Omental fat pad (tissue), 4 donors: ENCODE results near the gene HDAC9. TPM values are rescaled to one million over a fixed set of nuclear protein-coding genes. Genes with fewer than 3 reads are reported as not detected.

Source experiments
- ATAC-seq: fragments of 150-250 bp; one replicate; pipeline ENCODE4 v1.9.1; 2016; ENCODE audit warnings: mild to moderate bottlenecking, moderate library complexity; ENCODE audit not compliant: low FRiP score
- DNase-seq: peaks from one replicate; pipeline ENCODE4 v3.0.0-alpha.2; 2019; ENCODE audit warnings: low spot score
- total RNA-seq, 4 donors: library from RNA; depleted of rRNA; stranded (reverse); fragments of >200 nt; gene quantifications; one replicate each; pipeline ENCODE4 v1.1.0, GENCODE V29; 2016
- TF ChIP-seq, protein P1 (sequence below), 3 donors: fragments of 450-650 bp; IDR thresholded peaks; one replicate each; pipeline ENCODE4 v1.5.1; 2016 to 2017; ENCODE audit warnings: antibody characterized with exemption in 3 of 3, mild to moderate bottlenecking in 3 of 3, moderate library complexity in 2 of 3

The HDAC9 gene
- total RNA-seq, 4 donors from 2014 or later = 15.6 to 51.5 (median 24.1) TPM

DNA sequence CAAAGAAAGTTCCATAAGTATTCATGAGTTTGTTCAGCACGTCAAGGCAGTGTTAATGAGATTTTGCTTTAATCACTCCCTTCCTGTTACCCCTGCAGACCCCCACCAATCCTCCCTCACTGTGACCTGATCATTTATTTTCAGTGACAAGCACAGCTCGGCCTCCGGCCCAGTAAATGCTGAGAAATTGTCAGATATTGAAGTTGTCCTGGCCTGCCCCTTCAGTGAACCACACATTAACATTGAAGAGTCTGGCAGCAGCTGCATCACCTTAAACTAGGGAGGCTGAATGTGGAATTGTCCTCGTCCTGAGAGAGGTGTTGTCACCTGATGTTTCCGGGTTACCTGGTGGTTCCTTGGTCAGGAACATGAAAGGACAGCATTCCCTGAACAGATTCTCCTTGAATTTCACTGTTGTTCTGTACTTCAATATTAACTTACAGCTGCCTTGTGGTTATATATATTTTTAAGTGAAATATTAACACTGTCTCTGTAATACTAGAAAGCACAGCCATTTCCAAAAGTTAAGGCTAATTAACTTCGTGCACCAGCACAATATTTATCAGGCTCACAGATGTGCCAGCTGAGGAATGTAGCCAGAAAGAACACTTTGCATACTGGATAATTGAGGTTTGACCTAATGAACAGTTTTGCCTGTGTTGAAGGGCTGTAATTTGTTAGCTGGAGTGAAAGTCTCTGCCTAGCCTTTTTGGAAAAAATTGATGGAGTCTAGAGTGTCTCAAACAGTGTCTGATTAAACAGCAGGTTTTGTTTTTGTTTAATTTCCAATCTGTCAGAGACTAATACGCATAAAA is 265.3 kb downstream of the HDAC9 start:
- TF ChIP-seq, protein P1, sequence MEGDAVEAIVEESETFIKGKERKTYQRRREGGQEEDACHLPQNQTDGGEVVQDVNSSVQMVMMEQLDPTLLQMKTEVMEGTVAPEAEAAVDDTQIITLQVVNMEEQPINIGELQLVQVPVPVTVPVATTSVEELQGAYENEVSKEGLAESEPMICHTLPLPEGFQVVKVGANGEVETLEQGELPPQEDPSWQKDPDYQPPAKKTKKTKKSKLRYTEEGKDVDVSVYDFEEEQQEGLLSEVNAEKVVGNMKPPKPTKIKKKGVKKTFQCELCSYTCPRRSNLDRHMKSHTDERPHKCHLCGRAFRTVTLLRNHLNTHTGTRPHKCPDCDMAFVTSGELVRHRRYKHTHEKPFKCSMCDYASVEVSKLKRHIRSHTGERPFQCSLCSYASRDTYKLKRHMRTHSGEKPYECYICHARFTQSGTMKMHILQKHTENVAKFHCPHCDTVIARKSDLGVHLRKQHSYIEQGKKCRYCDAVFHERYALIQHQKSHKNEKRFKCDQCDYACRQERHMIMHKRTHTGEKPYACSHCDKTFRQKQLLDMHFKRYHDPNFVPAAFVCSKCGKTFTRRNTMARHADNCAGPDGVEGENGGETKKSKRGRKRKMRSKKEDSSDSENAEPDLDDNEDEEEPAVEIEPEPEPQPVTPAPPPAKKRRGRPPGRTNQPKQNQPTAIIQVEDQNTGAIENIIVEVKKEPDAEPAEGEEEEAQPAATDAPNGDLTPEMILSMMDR (IDR thresholded peaks at IDR 0.05) = no peak
- no peak for ATAC-seq
- no peak for DNase-seq

DNA sequence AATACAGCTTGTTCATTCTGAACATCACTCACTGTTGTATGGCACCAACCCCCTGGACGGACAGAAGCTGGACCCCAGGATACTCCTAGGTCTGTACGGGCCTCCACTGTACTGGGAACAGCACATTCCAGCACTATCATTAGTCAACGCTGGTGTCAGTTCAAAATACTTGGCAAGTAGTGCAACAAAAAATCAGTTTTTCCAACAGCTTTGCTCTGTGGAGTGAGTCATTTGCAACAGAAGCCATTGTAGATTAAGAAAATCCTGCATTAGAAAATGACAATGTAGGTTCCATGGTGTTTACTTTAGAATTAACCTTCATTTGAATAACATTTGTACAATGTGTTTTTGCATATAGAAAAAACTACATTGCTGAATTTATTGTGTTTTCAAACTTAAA is 266.6 kb downstream of the HDAC9 start:
- DNase-seq (no peak), ATAC-seq (peak; percentile 57)
- TF ChIP-seq, protein P1 (IDR thresholded peaks at IDR 0.05) = no peak

DNA sequence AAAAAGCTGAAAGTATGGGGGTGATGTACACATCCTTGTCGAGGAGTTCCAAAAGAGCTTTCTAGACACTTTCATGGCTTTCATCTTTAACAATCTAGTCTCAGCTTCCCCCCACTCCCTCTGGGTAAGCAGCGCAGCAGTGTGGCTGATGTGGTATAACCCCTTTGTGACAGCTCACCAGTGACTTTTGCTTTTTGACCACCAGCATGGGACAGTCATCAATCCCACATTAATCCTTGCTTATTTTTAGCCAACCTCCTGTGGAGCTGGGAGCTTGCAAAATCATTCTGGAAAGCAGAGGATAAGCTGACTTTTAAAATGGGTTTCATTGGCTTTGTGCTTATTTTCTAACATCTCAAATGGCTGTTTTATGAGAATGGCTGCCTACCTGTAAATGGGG is 272.7 kb downstream of the HDAC9 start:
- TF ChIP-seq, protein P1 (IDR thresholded peaks at IDR 0.05) = no peak
- no peak for ATAC-seq
- no peak for DNase-seq

DNA sequence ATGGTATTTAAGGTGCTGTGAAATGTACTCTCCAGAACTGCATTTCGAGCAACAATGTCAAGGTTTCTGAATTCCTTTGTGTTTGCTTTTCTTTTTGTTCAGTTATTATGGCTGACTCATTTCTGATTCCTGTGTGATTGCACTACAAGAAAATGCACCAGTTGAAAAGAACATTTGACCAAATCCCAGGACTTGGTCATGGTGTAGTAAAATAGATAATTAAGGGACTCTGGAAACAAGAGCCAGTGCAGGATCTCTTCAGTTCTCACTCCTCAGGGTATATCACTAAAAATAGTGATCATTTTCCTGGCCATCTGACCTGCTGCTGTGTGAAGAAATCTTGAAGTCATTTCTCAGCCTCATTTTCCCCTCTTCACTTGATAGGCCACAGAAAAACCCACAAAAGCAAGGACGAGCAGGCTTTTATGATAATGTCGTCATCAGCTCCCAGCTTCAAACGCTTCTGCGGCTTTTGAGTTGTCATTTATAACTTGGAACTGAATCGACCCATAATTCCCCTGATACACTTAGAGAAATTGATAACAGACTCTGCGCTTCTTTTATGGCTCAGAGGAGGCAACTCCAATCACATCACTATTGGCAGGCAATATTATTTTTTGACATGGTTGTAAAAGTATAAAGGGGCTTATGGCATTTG is 274.7 kb downstream of the HDAC9 start:
- TF ChIP-seq, protein P1 (IDR thresholded peaks at IDR 0.05) = no peak
- ATAC-seq (no peak), DNase-seq (no peak)

DNA sequence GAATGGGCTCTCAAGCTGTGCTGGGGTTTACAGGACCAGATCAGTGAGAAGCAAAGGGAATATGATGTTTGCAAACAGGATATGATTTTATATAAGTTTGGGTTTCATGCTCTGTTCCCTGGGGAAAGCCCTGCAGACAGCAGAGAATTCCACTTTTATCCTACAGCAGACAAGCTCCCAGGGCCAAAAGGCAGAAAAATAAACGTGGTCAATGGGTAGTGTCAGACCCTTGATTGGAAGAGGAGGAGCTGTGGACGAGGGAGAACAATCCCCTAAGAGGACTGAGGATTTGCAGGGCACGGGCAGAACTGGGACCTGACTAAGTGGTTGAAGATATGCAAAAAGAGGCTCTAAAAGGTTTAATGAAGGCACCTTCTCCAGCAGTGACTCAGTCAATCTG is 275.3 kb downstream of the HDAC9 start:
- ATAC-seq (no peak), DNase-seq (no peak)
- TF ChIP-seq, protein P1 (IDR thresholded peaks at IDR 0.05) = no peak

DNA sequence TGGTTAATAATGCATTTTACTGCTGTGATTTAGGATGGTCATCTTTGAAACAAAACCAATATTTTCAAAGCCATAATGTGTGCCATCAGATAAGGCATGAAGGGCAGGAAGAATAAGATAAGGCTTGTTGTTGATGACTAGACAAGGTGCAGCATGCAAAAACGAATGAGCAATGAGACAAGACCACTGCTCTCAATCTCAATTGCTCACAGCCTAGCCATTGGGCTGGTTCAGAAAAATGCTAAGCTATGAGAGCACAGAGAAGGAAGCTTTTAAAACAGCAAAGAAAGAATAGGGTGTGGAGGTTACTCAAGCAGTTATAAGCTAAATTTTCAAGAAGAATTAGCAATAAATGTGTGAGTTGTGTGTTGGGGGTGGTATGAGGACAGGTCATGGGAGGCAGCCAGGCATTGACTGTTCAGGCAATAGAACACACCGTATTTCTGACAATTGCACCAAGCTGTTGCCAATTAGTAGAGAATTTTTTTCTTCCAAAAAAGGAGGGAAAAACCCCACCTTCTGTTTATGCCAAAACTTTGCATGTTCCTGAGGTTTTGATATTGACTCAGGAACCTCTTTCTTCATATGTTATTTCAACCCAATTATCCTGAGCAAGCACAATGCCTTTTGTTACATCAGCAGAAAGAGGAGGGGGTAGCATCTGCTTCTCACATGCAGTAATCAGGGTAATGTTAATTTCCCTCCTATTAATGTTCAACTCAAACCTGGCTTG is 276.5 kb downstream of the HDAC9 start:
- TF ChIP-seq, protein P1 (IDR thresholded peaks at IDR 0.05) = no peak
- no peak for ATAC-seq

More for the DNA sequence above, 276.5 kb downstream of the HDAC9 start:
- DNase-seq = no peak
